GM18867 (cell line): Measurements from ENCODE around the gene ZNF317.
"Not testable (repeated sequence)": the region's sequence is repeated elsewhere in the genome, so short reads cannot be mapped to it uniquely, and the experiment has no call there.

Experiments used
- ATAC-seq: cut with Tn5 transposase; IDR thresholded peaks from one replicate; pipeline ENCODE4 v1.9.1; 2021; ENCODE audit warnings: mild to moderate bottlenecking, moderate library complexity; ENCODE audit not compliant: unreplicated experiment

Gene ZNF317

DNA sequence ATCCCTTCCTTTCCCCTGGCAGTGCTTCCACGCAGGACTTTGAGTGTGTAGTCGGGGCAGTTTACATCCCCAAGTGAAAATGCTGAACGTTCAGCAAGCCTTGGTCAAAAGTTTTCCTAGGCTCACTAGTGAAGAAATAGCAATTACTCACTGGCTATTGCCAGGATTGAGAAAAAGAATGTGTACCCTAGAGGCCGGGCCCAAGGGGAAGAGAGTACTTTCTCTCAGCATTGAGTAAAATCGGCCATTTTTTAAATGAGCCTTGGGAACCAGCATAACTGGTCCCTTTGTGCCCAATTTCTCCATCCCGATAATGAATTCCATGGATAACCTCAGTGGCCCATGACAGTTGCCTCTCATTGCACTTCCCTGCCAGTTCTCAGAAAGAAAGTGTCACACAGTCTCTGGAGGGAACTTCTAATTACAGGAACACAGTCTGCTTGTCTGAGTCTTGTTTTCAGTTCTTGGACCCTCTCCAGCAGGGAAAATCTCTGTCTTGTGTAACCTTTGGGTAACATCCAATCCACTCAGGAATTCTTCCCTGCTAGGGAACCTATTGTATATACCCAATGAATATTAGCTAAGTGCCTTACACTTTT is 31.3 kb downstream of the ZNF317 start:
- no peak for ATAC-seq

- no peak for ATAC-seq
These were observed 35.1 kb downstream of the ZNF317 start for GRCh38 chr19:9175326-9175725.

DNA sequence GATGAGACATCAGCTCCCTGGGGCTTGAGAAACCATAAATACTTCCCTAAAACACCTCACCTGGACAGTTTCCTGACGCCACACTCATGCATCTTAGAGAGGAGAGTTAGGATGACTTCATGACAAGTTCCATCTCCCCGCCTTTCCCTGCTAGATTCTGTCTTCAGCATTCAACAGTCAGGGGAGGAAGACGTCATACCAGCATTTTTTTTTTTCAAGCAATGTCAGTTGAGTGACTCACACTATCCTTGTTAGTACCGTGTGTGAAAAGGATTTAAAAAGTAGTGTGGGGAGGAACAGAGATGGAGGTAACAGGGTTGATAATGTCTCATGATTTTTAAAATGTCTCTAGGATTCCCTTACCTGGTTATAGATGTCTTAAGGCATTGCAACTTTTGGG is 38.7 kb downstream of the ZNF317 start, which contains the start of gene OR7D2:
TSS of gene OR7D2 (plus strand) at position 79 of the 400 bp plus-strand sequence. CDS start 6,803 bp downstream, outside the sequence.
- no peak for ATAC-seq

DNA sequence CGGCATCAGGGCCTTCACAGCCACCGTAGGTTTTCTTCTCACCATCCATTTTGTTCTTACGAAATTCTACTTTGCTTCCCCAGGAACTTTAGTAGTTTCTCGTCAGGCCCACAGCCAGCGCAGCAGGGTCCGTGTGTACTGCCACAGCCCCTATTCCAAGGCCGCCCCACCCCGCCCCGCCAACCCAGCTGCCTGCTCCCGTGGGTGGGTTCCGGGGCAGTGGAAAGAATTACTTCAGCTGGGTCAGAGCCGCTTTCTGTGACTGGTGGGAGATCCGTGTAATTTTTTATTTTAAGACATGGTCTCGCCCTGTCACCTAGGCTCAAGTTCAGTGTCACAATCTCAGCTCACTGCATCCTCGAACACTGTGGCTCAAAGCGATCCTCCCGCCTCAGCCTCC is 42.8 kb downstream of the ZNF317 start:
- no peak for ATAC-seq

DNA sequence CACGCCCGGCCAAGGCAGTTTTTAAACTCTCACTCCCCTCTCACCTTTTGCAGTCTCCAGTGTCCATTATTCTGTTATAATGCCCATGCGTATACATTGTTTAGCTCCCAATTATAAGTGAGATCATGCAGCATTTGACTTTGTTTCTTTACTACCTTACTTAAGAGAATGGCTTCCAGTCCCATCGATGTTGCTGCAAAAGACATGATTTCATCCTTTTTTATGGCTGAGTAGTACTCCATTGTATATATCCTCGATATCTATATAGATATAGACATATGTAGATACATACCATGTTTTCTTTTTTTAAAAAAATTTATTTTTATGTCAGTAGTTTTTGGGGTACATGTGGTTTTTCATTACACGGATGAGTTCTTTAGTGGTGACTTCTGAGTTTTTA is 47.0 kb downstream of the ZNF317 start:
- ATAC-seq = no peak

- no peak for ATAC-seq
These were observed 49.3 kb downstream of the ZNF317 start for GRCh38 chr19:9189535-9189934.

DNA sequence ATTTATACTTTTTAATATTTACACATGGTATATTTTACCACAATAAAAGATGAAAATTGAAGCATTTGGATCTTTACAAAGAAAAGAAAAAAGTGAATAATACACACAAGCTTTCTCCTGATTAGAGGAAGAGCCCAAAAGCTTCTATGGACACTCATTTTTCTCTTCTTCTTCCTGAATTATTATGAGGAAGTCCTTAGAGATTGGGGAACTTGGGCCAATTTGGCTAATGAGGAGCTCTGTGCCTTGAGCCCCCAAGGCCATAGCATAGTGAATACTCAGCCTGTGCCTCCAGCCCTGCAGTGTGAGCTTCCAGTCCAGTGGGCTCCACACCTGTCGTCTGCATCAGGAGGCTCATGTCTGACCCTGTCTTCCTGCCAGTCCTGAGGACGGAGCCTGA is 57.8 kb downstream of the ZNF317 start:
- not testable (repeated sequence) for ATAC-seq

DNA sequence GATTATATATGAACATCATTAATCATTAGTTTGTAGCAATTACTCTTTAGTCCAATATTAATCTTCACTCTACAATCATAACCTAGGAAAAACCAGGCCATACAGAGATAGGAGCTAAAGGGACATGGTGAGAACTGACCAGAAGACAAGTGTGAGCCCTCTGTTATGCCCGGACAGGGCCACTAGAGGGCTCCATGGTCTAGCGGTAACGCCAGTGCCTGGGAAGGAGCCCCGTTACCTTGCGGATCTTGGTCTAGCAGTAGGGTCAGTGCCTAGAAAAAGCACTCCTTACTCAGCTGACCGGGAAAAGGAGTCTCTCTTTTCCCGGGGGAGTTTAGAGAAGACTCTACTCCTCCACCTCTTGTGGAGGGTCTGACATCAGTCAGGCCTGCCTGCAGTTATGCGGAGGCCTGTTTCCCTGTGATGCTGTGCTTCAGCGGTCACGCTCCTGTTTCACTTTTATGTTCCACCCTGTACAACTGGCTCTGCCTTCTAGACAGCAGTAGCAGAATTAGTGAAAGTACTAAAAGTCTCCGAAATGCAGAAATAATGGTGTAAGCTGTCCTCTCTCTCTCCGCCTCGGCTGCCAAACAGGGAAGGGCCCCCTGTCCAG is 65.4 kb downstream of the ZNF317 start:
- ATAC-seq = no peak
